GM19324 (cell line): Measurements from ENCODE around the gene ZNF618.

Source experiments
- ATAC-seq: cut with Tn5 transposase; IDR thresholded peaks from one replicate; pipeline ENCODE4 v1.9.1; 2021; ENCODE audit warnings: mild to moderate bottlenecking, moderate library complexity; ENCODE audit not compliant: unreplicated experiment, low FRiP score

The ZNF618 gene

GRCh38 chr9:113998525-113999255, 122.6 kb downstream of the ZNF618 start:
- no peak for ATAC-seq

GRCh38 chr9:113999256-114000062, 123.3 kb downstream of the ZNF618 start:
- no peak for ATAC-seq

GRCh38 chr9:114000063-114000454, 124.0 kb downstream of the ZNF618 start:
- no peak for ATAC-seq

- no peak for ATAC-seq
Observed at GRCh38 chr9:114000671-114001409, 124.7 kb downstream of the ZNF618 start.

GRCh38 chr9:114001410-114001685, 125.2 kb downstream of the ZNF618 start:
- ATAC-seq: no peak

- ATAC-seq: no peak
Observed at GRCh38 chr9:114001794-114002261, 125.7 kb downstream of the ZNF618 start.

GRCh38 chr9:114002271-114002985, 126.3 kb downstream of the ZNF618 start:
- ATAC-seq: no peak

DNA sequence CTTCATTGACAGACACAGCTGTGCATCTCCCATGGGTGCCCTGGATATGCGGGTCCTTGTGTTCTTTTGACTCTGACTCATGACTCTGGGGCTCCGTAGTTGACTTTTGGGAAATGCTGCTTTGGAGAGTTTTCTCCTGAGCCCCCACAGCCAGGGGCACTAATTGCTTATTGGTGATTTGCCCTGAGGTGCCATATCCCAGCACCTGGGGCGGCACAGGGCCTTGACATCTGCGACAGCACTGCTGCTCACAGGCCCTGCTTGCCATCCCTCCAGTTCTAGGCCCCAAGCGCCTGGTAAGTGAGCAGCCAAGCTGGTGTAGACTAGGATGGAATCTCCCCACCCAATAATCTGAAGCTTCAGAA, 126.9 kb downstream of the ZNF618 start:
- no peak for ATAC-seq

- ATAC-seq: no peak
Observed at GRCh38 chr9:114003351-114003750, 127.2 kb downstream of the ZNF618 start.

DNA sequence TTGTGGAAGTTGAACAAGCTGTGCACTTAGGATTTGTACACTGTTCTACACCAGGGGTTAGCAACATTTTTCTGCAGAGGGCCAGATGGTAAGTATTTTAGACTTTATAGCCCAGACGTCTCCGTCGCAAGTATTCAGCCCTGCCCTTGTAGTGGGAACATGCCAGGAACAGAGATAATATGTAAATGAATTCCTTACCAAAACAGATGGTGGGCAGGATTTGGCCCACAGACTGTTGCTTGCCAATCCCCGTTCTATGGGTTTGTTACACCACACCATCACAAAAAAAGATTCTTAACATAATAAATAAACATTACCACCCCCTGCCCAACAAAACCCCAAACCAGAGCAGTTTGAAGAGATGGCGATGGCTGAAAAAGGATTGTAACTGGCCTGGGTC, 127.6 kb downstream of the ZNF618 start:
- ATAC-seq: no peak

DNA sequence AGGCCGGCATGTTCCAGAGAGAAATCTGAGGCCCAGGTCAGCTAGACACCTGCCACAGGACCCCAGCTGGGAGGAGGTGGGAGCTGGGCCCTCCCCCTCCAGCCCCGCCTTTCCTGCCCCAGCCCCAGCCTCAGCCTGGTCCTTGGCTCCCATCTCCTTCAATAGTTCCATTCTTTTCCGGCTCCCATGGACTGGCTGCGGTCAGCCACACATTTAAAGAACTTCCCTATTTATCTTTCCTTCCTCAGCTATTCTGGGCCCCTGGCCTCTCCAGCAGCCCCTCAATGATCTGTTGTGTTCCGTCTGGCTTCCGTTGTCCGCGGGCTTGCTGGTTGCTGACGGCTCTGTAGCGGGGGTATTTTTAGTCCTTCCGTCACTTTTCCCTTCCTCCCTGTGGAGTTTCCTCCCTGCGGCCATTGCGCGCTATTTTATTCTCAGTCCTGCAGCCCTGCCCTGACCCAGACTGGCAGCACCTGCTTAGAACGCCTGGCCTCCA, 128.2 kb downstream of the ZNF618 start:
- ATAC-seq: no peak

DNA sequence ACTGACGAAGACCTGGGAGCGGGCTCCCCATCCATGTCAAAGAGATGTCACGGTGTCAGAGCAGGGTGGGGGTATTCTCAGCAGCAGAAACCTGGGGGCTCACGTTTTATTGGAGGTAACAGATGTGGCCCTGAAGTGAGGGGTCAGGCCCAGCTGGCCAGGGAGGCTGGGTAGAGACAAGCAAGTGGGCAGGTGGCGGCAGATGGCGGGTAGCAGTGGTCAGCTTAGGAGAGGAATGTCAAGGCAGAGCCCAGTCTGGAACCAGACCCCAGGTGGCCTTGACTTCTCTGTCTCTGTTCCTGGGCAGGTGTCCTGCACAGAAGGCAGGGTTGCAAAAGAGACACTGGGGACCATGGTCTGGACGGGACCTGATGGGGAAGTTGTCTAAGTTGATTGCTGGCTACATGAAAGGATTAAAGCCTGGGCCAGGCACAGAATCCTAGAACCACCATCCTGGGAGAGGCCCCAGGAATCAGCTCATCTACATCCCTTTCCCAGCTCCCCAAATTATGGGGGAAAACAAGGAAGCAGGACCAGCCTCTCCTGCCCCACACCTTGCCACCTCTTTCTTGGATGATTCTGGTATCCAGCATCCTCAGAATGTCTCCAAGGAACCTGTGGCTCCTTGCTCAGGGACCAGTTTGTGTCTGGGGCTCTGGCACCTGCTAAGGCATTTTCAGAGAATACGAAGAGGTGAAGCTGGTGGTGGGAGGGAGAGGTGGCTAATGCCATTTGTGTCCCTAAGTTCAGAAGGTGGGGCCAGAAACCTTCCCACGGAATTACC, 129.5 kb downstream of the ZNF618 start:
- no peak for ATAC-seq

DNA sequence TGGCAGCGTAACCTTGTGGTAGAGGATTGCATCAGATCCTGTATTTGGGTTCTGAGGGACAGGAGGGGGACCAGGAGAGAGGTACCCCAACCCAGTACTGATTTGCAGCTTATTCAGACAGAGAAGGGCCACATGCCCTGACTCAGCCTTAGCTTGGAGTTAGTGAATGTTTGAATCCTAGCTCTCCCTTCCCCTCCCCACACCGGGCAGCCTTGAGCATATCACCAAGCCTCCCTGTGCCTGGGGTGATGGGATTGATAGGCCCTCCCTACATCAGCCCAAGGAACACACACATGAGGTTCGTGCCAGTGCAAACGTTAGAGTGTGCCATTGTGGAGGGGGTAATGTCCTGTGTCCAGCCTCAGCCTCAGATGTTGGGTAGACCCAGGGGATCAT, 130.0 kb downstream of the ZNF618 start:
- ATAC-seq: no peak

DNA sequence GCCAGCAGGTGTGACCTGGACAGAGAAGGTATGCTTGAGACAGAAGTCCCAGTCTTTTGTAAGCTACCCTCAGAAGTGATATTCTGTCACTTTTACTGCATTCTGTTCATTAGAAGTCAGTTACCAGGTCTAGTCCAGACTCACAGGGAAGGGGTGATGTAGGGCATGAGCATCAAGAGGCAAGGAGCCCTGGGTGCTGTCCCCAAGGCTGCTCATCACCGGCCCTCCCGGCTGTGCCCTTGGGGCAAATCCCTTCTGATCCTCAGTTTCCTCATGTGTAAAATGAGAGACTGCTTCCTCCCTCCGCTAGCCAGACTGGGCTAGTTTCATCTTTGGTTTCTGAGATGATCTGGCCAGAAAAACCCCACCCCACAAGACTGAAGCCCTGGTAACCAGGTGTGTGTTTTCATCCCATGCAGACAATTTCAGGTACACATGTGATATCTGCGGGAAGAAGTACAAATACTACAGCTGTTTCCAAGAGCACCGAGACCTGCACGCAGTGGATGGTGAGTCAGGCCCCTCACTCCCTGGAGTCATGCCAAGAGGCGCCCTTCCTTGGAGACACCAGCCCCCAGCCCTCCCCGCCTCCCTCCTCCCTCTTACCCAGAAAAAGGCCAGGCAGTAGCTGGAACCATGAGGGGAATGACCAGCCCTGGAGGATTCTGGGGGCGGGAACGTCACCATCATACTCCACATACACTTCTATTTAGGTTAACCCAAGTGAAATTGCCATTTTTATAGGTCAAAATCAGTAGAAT, 131.0 kb downstream of the ZNF618 start:
- no peak for ATAC-seq

- no peak for ATAC-seq
Observed at GRCh38 chr9:114007991-114008666, 132.0 kb downstream of the ZNF618 start.

GRCh38 chr9:114008667-114009410, 132.7 kb downstream of the ZNF618 start:
- no peak for ATAC-seq

GRCh38 chr9:114011313-114011712, 135.2 kb downstream of the ZNF618 start:
- ATAC-seq: no peak

DNA sequence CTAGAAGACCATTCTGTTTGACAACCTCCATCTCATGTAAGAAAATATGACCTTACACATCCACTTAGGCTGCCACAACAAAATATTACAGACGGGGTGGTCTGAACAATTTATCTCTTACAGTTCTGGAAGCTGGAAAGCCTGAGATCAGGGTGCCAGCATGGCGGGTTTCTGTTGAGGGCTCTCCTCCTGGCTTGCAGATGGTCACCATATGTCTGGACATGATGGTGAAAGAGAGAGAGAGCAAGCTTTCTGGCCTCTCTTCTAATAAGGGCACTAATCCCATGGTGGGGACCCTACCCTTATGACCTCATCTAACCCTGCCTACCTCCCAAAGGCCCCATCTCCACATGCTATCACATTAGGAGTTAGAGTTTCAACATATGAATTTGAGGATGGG, 136.0 kb downstream of the ZNF618 start:
- no peak for ATAC-seq
